GM20000 (cell line): ENCODE data around the gene DSCAML1.
"Not testable (repeated sequence)": the region's sequence is repeated elsewhere in the genome, so short reads cannot be mapped to it uniquely, and the experiment has no call there.

Source experiments
- DNase-seq: peaks from one replicate; pipeline ENCODE4 v3.0.0; 2012; ENCODE audit warnings: low spot score
- CTCF ChIP-seq: IDR thresholded peaks from 2 replicates; pipeline ENCODE4 v1.5.1; 2012; ENCODE audit warnings: mild to moderate bottlenecking, control low read depth; ENCODE audit errors: extremely low read depth, missing control alignments

The DSCAML1 gene

DNA sequence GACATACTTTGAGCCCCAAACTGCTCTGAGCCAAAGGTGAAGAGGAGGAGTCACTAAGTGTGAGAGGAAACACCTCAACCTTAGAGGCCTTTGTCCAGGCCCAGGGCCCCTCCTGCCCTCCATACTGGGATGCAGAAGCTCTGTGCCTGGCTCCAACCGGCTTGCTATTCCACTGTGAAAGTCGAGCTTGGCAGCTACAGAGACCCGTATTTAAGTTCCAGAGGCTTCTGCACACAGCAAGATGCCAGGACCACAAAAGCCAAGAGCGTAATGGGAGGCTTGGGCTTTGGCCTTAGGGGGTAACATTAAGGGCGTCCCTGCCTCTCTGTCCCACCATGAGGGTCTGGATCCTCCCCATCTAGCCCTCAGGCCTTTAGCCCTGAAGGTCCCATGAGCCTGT lies 31.9 kb downstream of the DSCAML1 start:
- DNase-seq = no peak
- no peak for TF ChIP-seq CTCF

GRCh38 chr11:117763465-117763864 lies 33.6 kb downstream of the DSCAML1 start:
- DNase-seq = not testable (repeated sequence)

DNA sequence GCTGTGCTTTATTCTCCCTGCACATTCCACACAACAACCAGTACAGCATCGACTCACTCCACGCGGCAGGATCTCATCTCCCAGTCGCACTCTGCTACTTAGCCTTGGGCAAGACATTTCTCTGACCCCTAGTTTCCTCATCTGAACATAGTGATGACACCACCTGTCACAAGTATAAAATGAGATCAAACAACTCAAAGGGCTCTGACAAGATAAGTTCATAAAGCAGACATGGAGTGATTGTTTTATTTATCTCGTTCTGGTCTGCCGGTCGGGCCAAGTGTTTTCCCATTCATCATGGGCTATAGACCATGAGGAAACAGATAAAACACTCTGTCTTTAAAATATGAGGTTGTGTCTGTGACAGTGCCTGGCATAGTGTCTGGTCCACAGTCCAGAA lies 35.0 kb downstream of the DSCAML1 start:
- DNase-seq = no peak

GRCh38 chr11:117759305-117759704 lies 37.7 kb downstream of the DSCAML1 start:
- no peak for DNase-seq
- no peak for TF ChIP-seq CTCF

More for the DNA sequence above, 35.0 kb downstream of the DSCAML1 start:
- no peak for TF ChIP-seq CTCF

DNA sequence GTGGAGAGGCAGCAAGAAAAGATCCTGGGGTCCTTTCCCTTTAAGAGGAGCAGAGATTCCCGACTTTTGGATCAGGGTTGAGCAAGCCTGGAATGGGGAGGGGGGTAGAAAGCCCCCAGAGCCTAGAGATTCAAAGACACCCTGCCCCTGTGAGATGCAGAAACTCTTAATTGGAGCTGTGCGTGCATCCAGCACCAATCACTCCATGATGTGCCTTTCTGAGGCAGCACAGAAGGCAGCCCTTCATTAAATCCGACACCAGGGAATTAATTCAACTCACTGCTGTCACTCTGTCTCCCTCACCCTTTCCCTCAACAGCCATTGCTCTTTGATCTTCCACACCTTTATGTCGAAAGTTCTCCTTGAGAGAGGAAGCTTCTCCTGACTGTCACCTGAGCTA lies 43.0 kb downstream of the DSCAML1 start:
- no peak for TF ChIP-seq CTCF
- no peak for DNase-seq

- no peak for DNase-seq
- no peak for TF ChIP-seq CTCF
Measured at GRCh38 chr11:117752721-117753237, 44.2 kb downstream of the DSCAML1 start.

DNA sequence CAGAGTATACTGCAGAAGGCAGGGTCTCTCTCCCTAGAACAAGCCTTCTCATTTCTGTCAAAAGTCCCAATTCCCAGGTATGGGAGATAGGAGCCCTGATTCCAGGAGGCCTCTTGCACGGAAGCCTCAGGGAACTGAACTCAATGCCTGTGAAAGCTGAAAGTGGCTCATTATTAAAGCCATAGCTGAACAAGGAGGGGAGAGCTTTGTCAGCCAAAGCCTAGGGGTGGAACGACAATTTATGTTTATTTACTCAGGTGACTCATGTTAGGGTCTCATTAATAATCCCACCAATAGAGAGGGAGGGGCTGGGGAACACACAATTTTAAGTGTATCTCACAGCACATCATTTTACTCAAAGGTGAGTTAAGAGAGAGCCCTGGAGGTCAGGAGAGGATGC lies 44.9 kb downstream of the DSCAML1 start:
- DNase-seq = no peak
- TF ChIP-seq CTCF = no peak

DNA sequence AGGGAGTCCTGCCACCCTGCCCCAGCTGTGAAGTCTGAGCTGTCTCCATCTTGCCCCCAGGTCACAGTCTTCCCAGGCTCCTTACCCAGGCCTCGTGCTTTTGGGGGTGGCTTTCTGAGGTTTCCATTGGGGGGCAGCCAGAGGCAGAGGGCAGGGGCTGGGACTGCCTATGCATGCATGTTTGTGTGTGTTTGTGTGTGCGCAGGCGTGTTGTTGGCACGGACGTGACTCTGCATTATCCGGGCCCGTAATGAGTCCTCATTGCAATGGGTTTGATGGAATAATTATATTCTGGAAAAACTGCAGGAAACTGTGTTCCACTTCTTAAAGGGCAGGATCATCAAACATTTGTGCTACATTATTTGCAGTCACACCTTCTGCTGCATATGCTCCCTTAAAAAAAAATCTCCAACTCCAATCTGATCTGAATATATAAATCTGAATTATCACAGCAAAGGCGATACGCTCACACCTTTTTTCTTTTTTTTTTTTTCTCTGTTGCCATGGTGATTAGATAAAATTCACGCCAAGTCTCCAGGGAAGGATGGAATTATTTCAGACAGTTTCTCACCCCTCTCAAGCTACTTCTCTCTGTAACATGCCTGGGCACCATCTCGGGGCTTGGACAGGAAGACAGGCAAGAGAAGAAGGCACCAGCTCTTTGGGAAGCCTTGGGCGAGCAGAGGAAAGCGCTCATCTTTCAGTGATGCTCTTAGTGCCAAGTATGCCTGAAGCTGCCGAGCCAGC lies 45.9 kb downstream of the DSCAML1 start:
- DNase-seq = no peak
- no peak for TF ChIP-seq CTCF
